Measurements from ENCODE around the gene TMEM185B.
"Not testable (repeated sequence)": the region's sequence is repeated elsewhere in the genome, so short reads cannot be mapped to it uniquely, and the experiment has no call there.

TMEM185B gene

GRCh38 chr2:120251880-120252224, 28.7 kb upstream of the TMEM185B start:
- no peak for DNase-seq

- no peak for DNase-seq
These were observed 27.9 kb upstream of the TMEM185B start for GRCh38 chr2:120251078-120251477.

- no peak for DNase-seq
These were observed 27.4 kb upstream of the TMEM185B start for GRCh38 chr2:120250640-120251039.

GRCh38 chr2:120247851-120248250, 24.7 kb upstream of the TMEM185B start:
- no peak for DNase-seq

GRCh38 chr2:120246546-120247300, 23.5 kb upstream of the TMEM185B start:
- DNase-seq, result no peak

- no peak for DNase-seq
These were observed 22.5 kb upstream of the TMEM185B start for GRCh38 chr2:120245520-120246332.

- no peak for DNase-seq
These were observed 21.7 kb upstream of the TMEM185B start for GRCh38 chr2:120244656-120245519.

GRCh38 chr2:120243875-120244553, 20.8 kb upstream of the TMEM185B start:
- DNase-seq, result no peak

- DNase-seq, result no peak
These were observed 20.0 kb upstream of the TMEM185B start for GRCh38 chr2:120243211-120243610.

GRCh38 chr2:120241684-120242083, 18.5 kb upstream of the TMEM185B start:
- DNase-seq, result no peak

- no peak for DNase-seq
These were observed 17.8 kb upstream of the TMEM185B start for GRCh38 chr2:120240901-120241429.

- no peak for DNase-seq
These were observed 16.5 kb upstream of the TMEM185B start for GRCh38 chr2:120239488-120240287.

- DNase-seq, result no peak
These were observed 15.7 kb upstream of the TMEM185B start for GRCh38 chr2:120238728-120239487.

GRCh38 chr2:120237491-120237902, 14.3 kb upstream of the TMEM185B start:
- no peak for DNase-seq

GRCh38 chr2:120236791-120237190, 13.6 kb upstream of the TMEM185B start:
- DNase-seq, result no peak

GRCh38 chr2:120236316-120236715, 13.1 kb upstream of the TMEM185B start:
- DNase-seq, result no peak

- no peak for DNase-seq
These were observed 12.5 kb upstream of the TMEM185B start for GRCh38 chr2:120235681-120236080.

- DNase-seq, result not testable (repeated sequence)
These were observed 12.0 kb upstream of the TMEM185B start for GRCh38 chr2:120235158-120235557.

GRCh38 chr2:120233292-120233691, 10.1 kb upstream of the TMEM185B start:
- DNase-seq, result no peak

Measured in anterior cingulate cortex (tissue), 58 donors.